MM.1S (cell line): Measurements from ENCODE around the gene HDAC9.

Source experiments
- DNase-seq: peaks from one replicate; pipeline ENCODE4 v3.0.0-alpha.2; 2015
- H2AFZ ChIP-seq: fragments of 300-600 bp; sonication (generic); 2 replicates; pipeline ENCODE4 v1.6.0; 2016; ENCODE audit warnings: antibody characterized with exemption, low read length
- H3F3A ChIP-seq: fragments of 300-600 bp; sonication (generic); 2 replicates; pipeline ENCODE4 v1.6.1; 2016; ENCODE audit warnings: mild to moderate bottlenecking, antibody characterized with exemption, low read length, moderate library complexity, mixed read lengths; ENCODE audit not compliant: insufficient read depth
- H3K27ac ChIP-seq: fragments of 300-600 bp; sonication (generic); 2 replicates; pipeline ENCODE4 v1.5.1; 2016; ENCODE audit warnings: mild to moderate bottlenecking, low read length
- H3K27me3 ChIP-seq: fragments of 300-600 bp; sonication (generic); replicated peaks from 2 replicates; pipeline ENCODE4 v1.6.0; 2016; ENCODE audit warnings: low read length; ENCODE audit not compliant: insufficient read depth
- H3K36me3 ChIP-seq: fragments of 300-600 bp; sonication (generic); replicated peaks from 2 replicates; pipeline ENCODE4 v1.6.1; 2016; ENCODE audit warnings: mild to moderate bottlenecking, low read length, mixed read lengths; ENCODE audit not compliant: insufficient read depth
- H3K4me1 ChIP-seq: fragments of 300-600 bp; sonication (generic); 2 replicates; pipeline ENCODE4 v1.6.1; 2016; ENCODE audit warnings: low read length, mixed read lengths
- H3K4me2 ChIP-seq: fragments of 300-600 bp; sonication (generic); 2 replicates; pipeline ENCODE4 v1.6.0; 2016; ENCODE audit warnings: low read depth, low read length
- H3K4me3 ChIP-seq: fragments of 300-600 bp; sonication (generic); 2 replicates; pipeline ENCODE4 v1.5.1; 2016; ENCODE audit warnings: low read length, mixed read lengths
- H3K79me2 ChIP-seq: fragments of 300-600 bp; sonication (generic); 2 replicates; pipeline ENCODE4 v1.6.1; 2016; ENCODE audit warnings: mixed run types, low read length, mixed read lengths
- H3K9ac ChIP-seq: fragments of 300-600 bp; sonication (generic); 2 replicates; pipeline ENCODE4 v1.6.1; 2016; ENCODE audit warnings: low read length, mixed read lengths
- H3K9me2 ChIP-seq: fragments of 300-600 bp; sonication (generic); replicated peaks from 2 replicates; pipeline ENCODE4 v1.6.1; 2016; ENCODE audit warnings: mild to moderate bottlenecking, low read length, mixed read lengths; ENCODE audit not compliant: insufficient read depth
- H3K9me3 ChIP-seq: fragments of 300-600 bp; sonication (generic); replicated peaks from 2 replicates; pipeline ENCODE4 v1.6.1; 2016; ENCODE audit warnings: mild to moderate bottlenecking, low read length, mixed read lengths; ENCODE audit not compliant: insufficient read depth
- H4K20me1 ChIP-seq: fragments of 300-600 bp; sonication (generic); 2 replicates; pipeline ENCODE4 v1.6.1; 2016; ENCODE audit warnings: mild to moderate bottlenecking, low read length, moderate library complexity, mixed read lengths; ENCODE audit not compliant: insufficient read depth
- EZH2 ChIP-seq: fragments of 300-600 bp; sonication (generic); optimal IDR thresholded peaks from 2 replicates; pipeline ENCODE3; 2017; ENCODE audit warnings: low read depth, mild to moderate bottlenecking, antibody characterized with exemption, low read length, mixed read lengths
- EZH2phosphoT487 ChIP-seq: fragments of 300-600 bp; sonication (generic); IDR thresholded peaks from 2 replicates; pipeline ENCODE4 v1.6.1; 2018; ENCODE audit warnings: antibody characterized with exemption, low read length
- TF ChIP-seq, protein P1 (sequence below): fragments of 300-600 bp; sonication (generic); IDR thresholded peaks from 2 replicates; pipeline ENCODE4 v1.5.1; 2016; ENCODE audit warnings: antibody characterized with exemption, low read length, mixed read lengths

The HDAC9 gene

DNA sequence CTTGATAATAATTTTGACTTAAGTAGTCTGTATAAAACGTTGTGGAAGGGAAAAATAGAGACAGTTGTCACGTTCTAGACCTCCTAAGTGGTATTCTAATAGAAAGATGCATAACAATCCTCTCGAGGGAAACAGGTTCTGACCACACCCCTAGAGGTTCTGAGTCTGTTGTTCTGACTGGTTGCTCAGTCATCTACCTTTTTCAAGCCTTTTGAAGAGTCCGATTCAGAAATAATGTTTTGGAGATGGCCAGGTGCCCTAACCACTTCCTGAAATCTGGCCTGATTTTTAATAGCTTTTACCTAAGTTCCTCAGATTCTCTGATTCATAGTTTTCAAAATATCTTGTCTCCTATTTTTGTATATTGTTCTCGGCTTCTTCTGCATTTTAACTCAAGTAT is 175.6 kb downstream of the HDAC9 start:
- Histone ChIP-seq H3K9me3 (no peaks in the 10 kb centered on the region), H3K4me2 (no peak overlapping the region), H3K4me1 (no peaks in the 10 kb centered on the region), H3K27me3 (no peaks in the 10 kb centered on the region), H4K20me1 (no peaks in the 10 kb centered on the region), H3K79me2 (no peaks in the 10 kb centered on the region), H3K36me3 (no peaks in the 10 kb centered on the region; the same call in 1 of the 2 replicates), H3F3A (no peaks in the 10 kb centered on the region), H3K4me3 (no peak overlapping the region), H2AFZ (no peak overlapping the region), H3K9ac (no peak overlapping the region), H3K9me2 (no peaks in the 10 kb centered on the region), H3K27ac (no peak overlapping the region)
- no peak for DNase-seq
- no peak for TF ChIP-seq EZH2phosphoT487
- TF ChIP-seq, protein P1, sequence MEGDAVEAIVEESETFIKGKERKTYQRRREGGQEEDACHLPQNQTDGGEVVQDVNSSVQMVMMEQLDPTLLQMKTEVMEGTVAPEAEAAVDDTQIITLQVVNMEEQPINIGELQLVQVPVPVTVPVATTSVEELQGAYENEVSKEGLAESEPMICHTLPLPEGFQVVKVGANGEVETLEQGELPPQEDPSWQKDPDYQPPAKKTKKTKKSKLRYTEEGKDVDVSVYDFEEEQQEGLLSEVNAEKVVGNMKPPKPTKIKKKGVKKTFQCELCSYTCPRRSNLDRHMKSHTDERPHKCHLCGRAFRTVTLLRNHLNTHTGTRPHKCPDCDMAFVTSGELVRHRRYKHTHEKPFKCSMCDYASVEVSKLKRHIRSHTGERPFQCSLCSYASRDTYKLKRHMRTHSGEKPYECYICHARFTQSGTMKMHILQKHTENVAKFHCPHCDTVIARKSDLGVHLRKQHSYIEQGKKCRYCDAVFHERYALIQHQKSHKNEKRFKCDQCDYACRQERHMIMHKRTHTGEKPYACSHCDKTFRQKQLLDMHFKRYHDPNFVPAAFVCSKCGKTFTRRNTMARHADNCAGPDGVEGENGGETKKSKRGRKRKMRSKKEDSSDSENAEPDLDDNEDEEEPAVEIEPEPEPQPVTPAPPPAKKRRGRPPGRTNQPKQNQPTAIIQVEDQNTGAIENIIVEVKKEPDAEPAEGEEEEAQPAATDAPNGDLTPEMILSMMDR = no peak
- TF ChIP-seq EZH2 = no peak

DNA sequence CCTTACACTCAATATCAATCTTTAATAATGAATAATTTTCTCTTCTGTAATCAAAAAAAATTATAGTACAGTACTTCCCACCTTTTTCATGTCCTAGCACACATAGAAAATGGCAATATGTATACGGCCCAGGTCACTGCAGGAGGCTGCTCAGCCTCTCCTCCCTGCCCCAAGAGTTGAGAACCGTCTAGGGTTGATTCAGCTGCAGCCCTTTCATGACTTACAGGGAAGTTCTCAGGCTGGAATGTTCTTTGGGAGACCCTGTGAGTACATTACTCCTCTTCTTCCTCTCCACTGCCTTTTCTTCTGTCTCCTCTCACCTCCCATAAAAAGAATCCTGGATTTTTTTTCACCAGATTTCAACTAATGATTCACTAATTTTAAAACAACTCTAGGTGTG is 180.0 kb downstream of the HDAC9 start:
- Histone ChIP-seq H3K4me3 (no peak overlapping the region), H2AFZ (no peak overlapping the region), H3K4me2 (no peak overlapping the region), H3F3A (no peaks in the 10 kb centered on the region), H3K27ac (no peak overlapping the region), H3K9me2 (no peaks in the 10 kb centered on the region), H3K9me3 (no peaks in the 10 kb centered on the region), H3K4me1 (no peaks in the 10 kb centered on the region), H3K27me3 (no peaks in the 10 kb centered on the region), H4K20me1 (no peaks in the 10 kb centered on the region), H3K9ac (no peak overlapping the region), H3K79me2 (no peaks in the 10 kb centered on the region), H3K36me3 (no peaks in the 10 kb centered on the region)
- TF ChIP-seq EZH2phosphoT487 (no peak), EZH2 (no peak)
- TF ChIP-seq, protein P1 = no peak
- no peak for DNase-seq

DNA sequence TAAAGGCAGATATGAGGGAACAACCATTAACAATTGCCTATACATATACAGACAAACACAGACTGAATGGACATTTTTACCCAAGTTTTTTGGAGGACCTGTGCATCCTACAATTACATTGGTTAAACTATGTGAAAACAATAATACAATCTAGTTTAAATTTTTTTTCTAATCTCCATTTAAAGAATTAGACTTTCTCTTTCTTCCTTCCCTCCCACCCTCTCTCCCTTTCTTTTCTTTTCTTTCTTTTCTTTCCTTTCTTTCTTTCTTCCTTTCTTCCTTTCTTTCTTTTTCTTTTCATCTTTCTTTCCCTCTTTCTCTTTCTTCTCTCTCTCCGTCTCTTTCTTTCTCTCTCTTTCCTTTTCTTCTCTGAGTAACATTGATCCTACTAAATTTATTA is 183.7 kb downstream of the HDAC9 start:
- Histone ChIP-seq H3K27me3 (no peaks in the 10 kb centered on the region), H3K4me3 (no peak overlapping the region), H3F3A (no peaks in the 10 kb centered on the region), H3K9me3 (no peaks in the 10 kb centered on the region), H4K20me1 (no peaks in the 10 kb centered on the region), H2AFZ (no peak overlapping the region), H3K27ac (no peak overlapping the region), H3K4me2 (no peak overlapping the region), H3K4me1 (no peaks in the 10 kb centered on the region), H3K9me2 (no peaks in the 10 kb centered on the region), H3K9ac (no peak overlapping the region), H3K36me3 (no peaks in the 10 kb centered on the region), H3K79me2 (no peaks in the 10 kb centered on the region)
- TF ChIP-seq EZH2phosphoT487 = no peak
- no peak for TF ChIP-seq EZH2
- TF ChIP-seq, protein P1 = no peak
- DNase-seq = no peak
